Adrenal gland (tissue), 12 donors: Measurements from ENCODE around the gene NRSN2. TPM values are rescaled to one million over a fixed set of nuclear protein-coding genes. Genes with fewer than 3 reads are reported as not detected.
"Not testable (repeated sequence)": the region's sequence is repeated elsewhere in the genome, so short reads cannot be mapped to it uniquely, and the experiment has no call there.

Source experiments
- DNase-seq, 7 donors: peaks; one replicate each; pipeline ENCODE4 v3.0.0-alpha.2; 2019 to 2020
- H3K27ac ChIP-seq, 5 donors: fragments of 200-600 bp; sonication (generic) in 4 of 5; 1 replicate in 3 of 5; 2 replicates in 2 of 5; pipeline versions ENCODE4 v1.5.1 to v1.8.0; 2016 to 2020; ENCODE audit warnings: mild to moderate bottlenecking in 1 of 5
- H3K27me3 ChIP-seq: fragments of 200-600 bp; 2 replicates; pipeline ENCODE4 v1.8.0; 2021
- H3K36me3 ChIP-seq, 2 donors: fragments of 200-600 bp; replicated peaks in 1 of 2; 1 replicate in 1 of 2; 2 replicates in 1 of 2; pipeline versions ENCODE4 v1.5.1 to v1.8.0; 2018 to 2022
- H3K4me1 ChIP-seq, 2 donors: fragments of 200-600 bp; replicated peaks in 1 of 2; 1 replicate in 1 of 2; 2 replicates in 1 of 2; pipeline versions ENCODE4 v1.5.1 to v1.8.0; 2018 to 2021
- H3K4me3 ChIP-seq, 4 donors: fragments of 200-600 bp; sonication (generic) in 3 of 4; one replicate each; pipeline ENCODE4 v1.5.1; 2016 to 2018
- H3K9me3 ChIP-seq, 3 donors: fragments of 200-600 bp; sonication (generic) in 1 of 3; replicated peaks in 1 of 3; 1 replicate in 2 of 3; 2 replicates in 1 of 3; pipeline versions ENCODE4 v1.5.1 to v1.8.0; 2016 to 2021
- POLR2A ChIP-seq, 2 donors: fragments of 450-650 bp; IDR thresholded peaks; one replicate each; pipeline ENCODE4 v1.6.1; 2017; ENCODE audit warnings: antibody characterized with exemption in 2 of 2, mild to moderate bottlenecking in 2 of 2, moderate library complexity in 1 of 2
- WGBS, 4 donors: extraction: QIAGEN DNeasy Blood & Tissue Kit in 2 of 4; methylation state at CpG; one replicate each; pipeline versions ENCODE4 v1.1.5 to v1.1.7; 2013 to 2017; 5-methylcytosine and 5-hydroxymethylcytosine counted together
- intact Hi-C, 2 donors: fragments of 100-400 bp; cut with DNase I; formaldehyde crosslinking; loops; one replicate each; pipeline versions ENCODE4 v1.14.1 to v1.15.0; 2022 to 2023
- polyA plus RNA-seq, 3 donors: library from polyadenylated mRNA; stranded (reverse); fragments of 200-250 nt in 2 of 3; fragments of 350-450 nt in 1 of 3; fragmentation: Illumina TruSeq in 1 of 3; extraction: RNeasy Lipid Tissue Mini Kit (QIAGEN cat#74804) in 1 of 3; gene quantifications; one replicate each; pipeline ENCODE4 v1.2.3, GENCODE V29; 2013 to 2014
- total RNA-seq, 9 donors: library from RNA; depleted of rRNA in 4 of 9; stranded (reverse); fragments of >200 nt in 4 of 9; fragments of 120-200 nt in 1 of 9; fragmentation: NEBNext Ultra II Directional in 1 of 9; extraction: Animal tissue kit (Norgen Biotek cat#: 25700) in 1 of 9; gene quantifications; one replicate each; pipeline versions ENCODE4 v1.1.0 to v1.2.4, GENCODE V29; 2013 to 2023
- TF ChIP-seq, protein P1 (sequence below), 6 experiments: fragments of 450-650 bp in 4 of 6; fragments of 200-600 bp in 2 of 6; sonication (generic) in 1 of 6; IDR thresholded peaks; 1 replicate in 5 of 6; 2 replicates in 1 of 6; pipeline versions ENCODE4 v1.5.1 to v1.8.0; 2016 to 2021; ENCODE audit warnings: antibody characterized with exemption in 6 of 6, mild to moderate bottlenecking in 2 of 6, moderate library complexity in 1 of 6
- donor health status: healthy with polysubstance abuse.
- donor health status: Bipolar disorder and iron deficiency.
- donor health status: DM: yes; HTN: yes; CAD: no.
- donor health status: DM: no; HTN: no; CAD: no.
- donor health status: DM: no; HTN: no; CAD: no.
- donor health status: DM: yes; HTN: yes; CAD: no.

The NRSN2 gene
- total and polyA plus RNA-seq, 12 donors, result 33.7 to 263 (median 82.1) TPM

- intact Hi-C loops, result no loop called here
- TF ChIP-seq POLR2A (IDR thresholded peaks at IDR 0.05), result no peak
- TF ChIP-seq, protein P1, sequence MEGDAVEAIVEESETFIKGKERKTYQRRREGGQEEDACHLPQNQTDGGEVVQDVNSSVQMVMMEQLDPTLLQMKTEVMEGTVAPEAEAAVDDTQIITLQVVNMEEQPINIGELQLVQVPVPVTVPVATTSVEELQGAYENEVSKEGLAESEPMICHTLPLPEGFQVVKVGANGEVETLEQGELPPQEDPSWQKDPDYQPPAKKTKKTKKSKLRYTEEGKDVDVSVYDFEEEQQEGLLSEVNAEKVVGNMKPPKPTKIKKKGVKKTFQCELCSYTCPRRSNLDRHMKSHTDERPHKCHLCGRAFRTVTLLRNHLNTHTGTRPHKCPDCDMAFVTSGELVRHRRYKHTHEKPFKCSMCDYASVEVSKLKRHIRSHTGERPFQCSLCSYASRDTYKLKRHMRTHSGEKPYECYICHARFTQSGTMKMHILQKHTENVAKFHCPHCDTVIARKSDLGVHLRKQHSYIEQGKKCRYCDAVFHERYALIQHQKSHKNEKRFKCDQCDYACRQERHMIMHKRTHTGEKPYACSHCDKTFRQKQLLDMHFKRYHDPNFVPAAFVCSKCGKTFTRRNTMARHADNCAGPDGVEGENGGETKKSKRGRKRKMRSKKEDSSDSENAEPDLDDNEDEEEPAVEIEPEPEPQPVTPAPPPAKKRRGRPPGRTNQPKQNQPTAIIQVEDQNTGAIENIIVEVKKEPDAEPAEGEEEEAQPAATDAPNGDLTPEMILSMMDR (IDR thresholded peaks at IDR 0.05), result no peak
Measured at GRCh38 chr20:375265-375889, 28.5 kb downstream of the NRSN2 start.

DNA sequence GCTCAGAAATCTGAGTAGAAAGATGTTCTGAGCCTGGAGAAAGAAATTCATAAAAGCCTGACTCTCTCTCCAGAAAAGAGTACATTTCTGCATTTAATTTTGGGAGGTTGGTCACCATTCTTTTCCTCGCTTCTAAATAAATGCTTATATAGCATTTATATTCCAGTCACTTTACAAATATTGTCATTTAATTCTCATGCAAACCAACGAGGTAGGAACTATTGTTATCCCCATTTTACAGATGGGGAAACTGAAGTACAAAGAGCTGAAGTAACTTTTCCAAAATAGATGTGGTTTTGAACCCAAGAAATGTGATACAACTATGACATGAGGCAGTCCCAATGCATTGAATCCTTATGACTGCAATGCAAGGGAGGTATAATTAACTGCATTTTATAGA is 29.2 kb downstream of the NRSN2 start:
- peaks cover 18 to 21% of the 10 kb centered on the region in 2 donors for H3K4me1 ChIP-seq
- TF ChIP-seq, protein P1 (IDR thresholded peaks at IDR 0.05), result no peak
- TF ChIP-seq POLR2A (IDR thresholded peaks at IDR 0.05), result no peak

More at GRCh38 chr20:375265-375889, 28.5 kb downstream of the NRSN2 start:
- Histone ChIP-seq H3K4me1 (peaks cover 14 to 23% of the 10 kb centered on the region in 2 donors), H3K27me3 (no peaks in the 10 kb centered on the region), H3K9me3 (no peaks in the 10 kb centered on the region), H3K27ac (no peak overlapping the region), H3K4me3 (no peak overlapping the region), H3K36me3 (no peaks in the 10 kb centered on the region)
- WGBS, 4 donors, result 78 to 88% (median 84%) methylated on average over 10 of the region's 10 CpGs
- no peak for DNase-seq

DNA sequence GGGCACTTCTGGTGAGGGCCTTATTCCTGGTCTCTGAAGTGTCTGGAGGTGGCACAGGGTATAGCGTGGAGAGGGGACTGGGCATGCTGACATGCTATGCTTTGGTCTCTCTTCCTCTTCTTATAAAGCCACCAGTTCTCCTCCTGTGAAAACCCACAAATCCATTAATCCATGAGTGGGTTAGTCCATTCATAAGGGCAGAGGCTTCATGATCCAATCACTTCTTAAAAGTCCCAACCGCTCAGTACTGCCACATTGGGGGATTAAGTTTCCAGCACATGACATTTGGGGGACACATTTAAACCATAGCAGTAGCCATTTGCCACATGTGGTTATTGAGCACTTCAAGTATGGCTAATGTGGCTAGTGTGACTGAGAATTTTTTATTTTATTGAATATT is 29.8 kb downstream of the NRSN2 start:
- no peaks in the 10 kb centered on the region for H3K9me3 ChIP-seq
- H3K27me3 ChIP-seq, result no peaks in the 10 kb centered on the region
- WGBS, 4 donors, result 69 to 92% (median 82%) methylated on average over 2 of the region's 2 CpGs
- DNase-seq, result no peak
- H3K27ac ChIP-seq, result no peak overlapping the region
- no peaks in the 10 kb centered on the region for H3K36me3 ChIP-seq
- H3K4me1 ChIP-seq, result peaks cover 11 to 14% of the 10 kb centered on the region in 2 donors
- no peak overlapping the region for H3K4me3 ChIP-seq
- TF ChIP-seq, protein P1 (IDR thresholded peaks at IDR 0.05), result no peak
- TF ChIP-seq POLR2A (IDR thresholded peaks at IDR 0.05), result no peak
- intact Hi-C loops, result no loop called here

More for the DNA sequence above, 29.2 kb downstream of the NRSN2 start:
- 20 to 44% (median 40%) methylated on average over 2 of the region's 2 CpGs for WGBS, 4 donors
- intact Hi-C loops, result no loop called here
- Histone ChIP-seq H3K27ac (no peak overlapping the region), H3K36me3 (no peaks in the 10 kb centered on the region), H3K9me3 (no peaks in the 10 kb centered on the region), H3K27me3 (no peaks in the 10 kb centered on the region), H3K4me3 (no peak overlapping the region)
- DNase-seq, result no peak

DNA sequence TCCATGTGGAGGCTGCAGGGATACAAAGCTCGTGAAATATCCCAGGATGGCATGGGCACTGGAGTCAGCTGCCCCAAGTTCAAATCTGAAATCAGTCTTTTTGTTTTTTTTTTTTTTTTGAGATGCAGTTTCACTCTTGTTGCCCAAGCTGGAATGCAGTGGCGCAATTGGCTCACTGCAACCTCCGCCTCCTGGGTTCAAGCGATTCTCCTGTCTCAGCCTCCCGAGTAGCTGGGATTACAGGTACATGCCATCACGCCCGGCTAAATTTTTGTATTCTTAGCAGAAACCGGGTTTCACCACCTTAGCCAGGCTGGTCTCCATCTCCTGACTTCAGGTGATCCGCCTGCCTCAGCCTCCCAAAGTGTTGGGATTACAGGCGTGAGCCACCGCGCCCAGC is 30.7 kb downstream of the NRSN2 start:
- H3K36me3 ChIP-seq, H3K4me1 ChIP-seq, intact Hi-C loops, H3K9me3 ChIP-seq, DNase-seq, H3K27me3 ChIP-seq, H3K27ac ChIP-seq, H3K4me3 ChIP-seq: not testable (repeated sequence)
- WGBS, 4 donors, result 86 to 92% (median 89%) methylated on average over 12 of the region's 12 CpGs

DNA sequence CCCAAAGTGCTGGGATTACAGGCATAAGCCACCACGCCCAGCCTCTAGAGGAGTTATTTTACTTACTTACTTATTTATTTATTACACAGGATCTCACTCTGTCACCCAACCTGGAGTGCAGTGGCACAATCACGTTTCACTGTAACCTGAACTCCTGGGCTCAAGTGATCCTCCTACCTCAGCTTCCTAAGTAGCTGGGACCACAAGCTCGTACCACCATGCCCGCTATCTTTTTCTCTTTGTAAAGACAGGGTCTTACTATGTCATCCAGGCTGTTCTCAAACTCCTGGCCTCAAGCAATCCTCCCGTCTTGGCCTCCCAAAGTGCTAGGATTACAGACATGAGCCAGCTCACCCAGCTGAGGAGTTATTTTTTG is 32.0 kb downstream of the NRSN2 start:
- Histone ChIP-seq H3K27me3 (no peaks in the 10 kb centered on the region), H3K4me3 (no peak overlapping the region), H3K9me3 (no peaks in the 10 kb centered on the region), H3K36me3 (no peaks in the 10 kb centered on the region), H3K4me1 (peaks cover 0 to 5% of the 10 kb centered on the region in 2 donors), H3K27ac (no peak overlapping the region)
- TF ChIP-seq, protein P1 (IDR thresholded peaks at IDR 0.05), result no peak
- no peak for TF ChIP-seq POLR2A (IDR thresholded peaks at IDR 0.05)
- DNase-seq, result no peak
- intact Hi-C loops, result no loop called here
- 82 to 86% (median 84%) methylated on average over 5 of the region's 5 CpGs for WGBS, 4 donors
